NCI-H1930 (cell line): ENCODE measurements around the gene BMPR1B.
"Not testable (repeated sequence)": the region's sequence is repeated elsewhere in the genome, so short reads cannot be mapped to it uniquely, and the experiment has no call there.

Experiments
- DNase-seq, 2 experiments: peaks; one replicate each; lab custom pipeline; 2025; lab: John Stamatoyannopoulos, UW

The BMPR1B gene

DNA sequence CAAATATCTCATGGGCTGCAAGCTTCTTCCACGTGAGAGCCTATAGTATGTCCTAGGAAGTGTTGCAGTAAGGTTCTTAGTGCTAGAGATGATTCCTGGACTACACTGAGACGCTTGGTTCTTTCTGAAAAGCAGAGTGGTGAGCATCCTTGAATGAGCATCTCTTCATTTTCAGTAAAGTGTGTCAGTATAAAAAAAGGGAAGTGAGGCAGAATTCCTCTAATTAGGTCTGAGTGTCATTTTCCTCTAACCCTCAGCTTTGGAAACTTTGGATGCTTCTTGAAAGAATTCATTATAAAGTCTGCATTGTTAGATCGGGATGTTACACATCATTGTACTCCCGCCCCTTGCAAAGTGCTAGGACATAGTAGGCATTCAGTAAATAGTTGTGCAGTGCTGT is 5.2 kb downstream of the BMPR1B start:
- DNase-seq, result no peak

DNA sequence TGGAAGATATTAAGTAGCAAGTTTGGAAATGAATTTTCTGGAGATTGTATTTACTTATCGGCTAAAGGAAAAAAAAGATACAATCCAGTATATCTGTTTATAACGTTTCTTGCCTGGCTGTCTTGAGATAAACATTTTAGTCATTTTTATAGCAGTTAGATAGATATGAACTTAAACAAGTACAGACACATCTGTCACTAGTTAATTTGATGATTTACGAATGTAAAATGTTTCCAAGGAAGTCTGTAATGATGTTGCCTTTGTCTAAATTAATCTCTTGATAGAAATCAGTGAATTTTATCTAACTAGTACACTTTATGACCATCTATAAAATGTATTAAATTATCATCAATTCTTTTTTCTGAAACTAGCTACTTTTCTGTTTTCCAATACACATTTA is 5.7 kb downstream of the BMPR1B start:
- no peak for DNase-seq

DNA sequence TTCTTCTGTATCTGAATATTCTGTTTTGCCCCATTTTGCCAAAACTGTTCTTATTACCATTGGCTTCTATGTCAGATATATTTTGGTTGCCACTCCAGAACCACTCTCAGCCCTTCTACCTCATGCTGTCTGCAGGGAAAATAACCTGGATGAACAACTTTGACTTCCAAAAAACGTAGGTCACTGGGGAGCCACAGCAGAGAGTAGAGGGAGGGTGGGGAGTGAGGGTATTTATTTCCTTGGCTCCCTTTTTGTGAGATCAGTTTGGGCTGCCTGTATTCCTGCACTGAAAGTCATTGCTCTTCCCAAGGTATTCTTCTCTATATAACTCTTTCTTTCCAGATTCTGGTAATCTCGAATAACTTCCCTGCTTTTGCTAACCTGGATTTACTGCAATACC is 6.3 kb downstream of the BMPR1B start:
- DNase-seq, result no peak

- no peak for DNase-seq
Measured at GRCh38 chr4:94765174-94765573, 7.4 kb downstream of the BMPR1B start.

DNA sequence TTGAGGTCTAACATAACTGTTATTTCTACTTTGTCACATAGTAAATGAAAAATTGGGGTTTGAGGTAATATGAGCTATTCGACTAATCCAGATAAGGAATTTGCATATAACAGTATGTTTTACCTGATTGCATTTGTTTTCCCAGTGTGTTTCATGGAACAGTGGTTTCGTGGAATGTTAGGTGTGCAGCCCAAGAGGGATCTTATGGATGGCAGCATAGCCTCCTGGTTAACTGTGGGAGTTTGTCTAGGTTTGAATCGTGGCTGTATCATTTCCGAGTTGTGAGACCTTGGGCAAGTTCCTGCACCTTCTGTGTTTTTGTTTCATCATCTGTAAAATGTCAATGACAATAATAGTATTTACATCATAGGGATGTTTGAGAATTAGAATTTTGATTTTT is 7.9 kb downstream of the BMPR1B start:
- DNase-seq, result no peak

DNA sequence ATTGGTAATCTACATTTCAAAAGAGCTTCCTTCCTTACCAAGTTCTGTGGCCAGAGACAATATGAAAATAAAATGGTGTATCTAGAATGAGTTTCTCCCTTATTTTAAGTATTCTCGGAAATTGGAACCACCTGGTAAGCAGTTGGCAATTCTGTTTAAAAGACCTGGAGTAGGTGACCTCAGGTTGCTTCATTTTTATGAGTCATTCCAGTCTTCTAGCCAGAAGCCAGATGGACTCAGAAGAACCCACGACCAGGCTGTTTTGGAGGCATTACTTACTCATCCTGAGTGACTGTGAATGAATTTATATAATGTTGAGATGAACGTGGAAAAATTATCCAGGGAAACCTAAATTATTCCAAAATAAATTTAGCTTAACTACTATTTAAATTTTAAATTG is 9.1 kb downstream of the BMPR1B start:
- no peak for DNase-seq

DNA sequence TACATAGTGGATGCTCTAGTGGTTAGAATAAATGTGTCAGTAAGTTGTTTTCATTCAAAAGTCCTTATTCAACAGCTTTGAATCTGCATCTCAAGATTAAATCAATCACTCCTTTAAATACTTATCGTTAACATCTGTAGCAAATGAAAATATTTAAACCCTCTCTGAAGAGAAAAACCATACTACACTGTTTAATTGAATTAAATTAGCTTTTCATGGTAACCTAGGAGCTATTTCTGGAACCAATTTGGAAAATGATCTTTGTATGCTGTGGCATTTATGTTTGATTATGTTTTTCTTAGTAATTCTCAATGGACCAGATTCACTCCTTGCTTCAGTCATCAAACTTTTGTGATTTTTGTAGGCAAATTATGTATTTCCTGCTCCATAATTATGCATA is 9.7 kb downstream of the BMPR1B start:
- DNase-seq, result no peak

- no peak for DNase-seq
Measured at GRCh38 chr4:94782707-94783106, 25.0 kb downstream of the BMPR1B start.

- DNase-seq, result no peak
Measured at GRCh38 chr4:94791701-94792100, 33.9 kb downstream of the BMPR1B start.

DNA sequence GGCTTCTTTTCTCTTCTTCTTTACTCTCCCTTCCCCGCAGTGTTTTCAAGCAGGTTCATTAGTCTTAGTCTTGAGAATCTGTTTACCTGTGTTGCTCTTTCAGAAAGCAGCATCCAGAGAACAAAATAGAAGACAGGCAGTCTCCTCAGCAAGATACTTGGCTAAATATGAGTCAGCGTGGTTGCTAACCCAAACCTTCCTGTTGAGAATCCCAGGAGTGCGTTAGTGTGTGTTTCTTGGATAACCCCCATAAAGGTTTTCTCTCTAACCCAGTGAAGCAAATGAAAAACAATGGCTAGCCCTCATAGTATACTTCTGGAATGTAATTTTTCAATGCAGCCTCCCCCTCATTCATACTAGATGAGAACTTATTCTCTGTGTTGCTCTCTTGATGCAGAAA is 41.1 kb downstream of the BMPR1B start:
- DNase-seq, result no peak

GRCh38 chr4:94801016-94801415 is 43.3 kb downstream of the BMPR1B start:
- no peak for DNase-seq

- no peak for DNase-seq
Measured at GRCh38 chr4:94802091-94802490, 44.3 kb downstream of the BMPR1B start.

DNA sequence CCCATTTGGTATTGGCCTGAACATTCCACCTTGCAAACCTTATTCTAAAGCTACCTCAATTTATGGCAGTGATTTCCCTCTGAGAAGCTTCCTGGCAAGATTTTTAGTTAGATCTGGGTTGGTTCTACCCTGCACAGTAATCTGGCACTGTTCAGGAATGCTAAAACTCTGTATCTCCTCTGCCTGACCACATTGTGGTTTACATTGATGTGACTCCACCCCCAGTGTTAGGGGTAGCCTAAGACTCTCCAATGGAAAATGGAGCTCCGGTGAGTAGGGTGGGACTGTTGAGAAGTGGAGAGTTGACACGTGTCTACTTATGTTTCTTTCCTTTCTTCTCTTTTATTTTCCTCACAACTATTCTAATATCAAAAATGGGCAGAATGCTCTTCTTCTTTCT is 45.4 kb downstream of the BMPR1B start:
- DNase-seq, result no peak

DNA sequence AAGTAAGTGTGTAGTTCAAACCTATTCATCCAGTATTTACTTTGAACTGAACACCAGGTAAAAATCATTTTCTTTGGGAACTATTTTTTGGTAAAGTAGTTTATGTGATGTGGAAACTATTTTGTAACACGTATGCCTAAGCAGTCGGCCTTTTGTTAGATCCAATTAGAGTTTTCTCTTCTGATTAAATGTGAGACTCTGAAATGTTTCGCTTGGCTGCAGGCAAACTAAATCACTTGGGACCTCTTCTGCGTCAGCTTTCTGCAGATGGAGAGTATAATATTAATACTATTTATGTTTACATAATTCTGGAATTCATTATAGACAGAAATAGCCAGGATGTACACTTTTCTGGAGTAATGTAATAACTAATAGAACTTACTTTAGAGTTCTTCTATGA is 46.9 kb downstream of the BMPR1B start:
- no peak for DNase-seq

- no peak for DNase-seq
Measured at GRCh38 chr4:94806376-94806775, 48.6 kb downstream of the BMPR1B start.

GRCh38 chr4:94811643-94812042 is 53.9 kb downstream of the BMPR1B start:
- no peak for DNase-seq

- DNase-seq, result no peak
Measured at GRCh38 chr4:94813221-94813620, 55.5 kb downstream of the BMPR1B start.

DNA sequence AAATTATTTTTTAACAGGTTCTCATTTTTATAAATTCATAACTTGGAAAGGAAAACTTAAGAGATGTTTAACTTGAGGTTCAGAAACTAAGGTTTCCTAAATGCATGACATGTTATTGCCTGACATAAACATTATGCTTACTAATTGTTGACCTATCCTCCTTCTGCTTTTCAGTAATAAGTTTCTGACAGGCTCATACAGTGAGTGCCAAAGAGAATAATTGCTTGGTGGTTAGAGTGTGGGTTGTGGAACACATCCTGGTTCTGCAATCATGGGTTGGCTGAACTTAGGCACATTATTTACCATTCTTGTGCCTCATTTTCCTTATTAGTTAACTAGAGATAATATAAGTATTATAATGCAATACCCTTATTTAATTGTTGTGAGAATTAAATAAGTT is 56.5 kb downstream of the BMPR1B start:
- no peak for DNase-seq

DNA sequence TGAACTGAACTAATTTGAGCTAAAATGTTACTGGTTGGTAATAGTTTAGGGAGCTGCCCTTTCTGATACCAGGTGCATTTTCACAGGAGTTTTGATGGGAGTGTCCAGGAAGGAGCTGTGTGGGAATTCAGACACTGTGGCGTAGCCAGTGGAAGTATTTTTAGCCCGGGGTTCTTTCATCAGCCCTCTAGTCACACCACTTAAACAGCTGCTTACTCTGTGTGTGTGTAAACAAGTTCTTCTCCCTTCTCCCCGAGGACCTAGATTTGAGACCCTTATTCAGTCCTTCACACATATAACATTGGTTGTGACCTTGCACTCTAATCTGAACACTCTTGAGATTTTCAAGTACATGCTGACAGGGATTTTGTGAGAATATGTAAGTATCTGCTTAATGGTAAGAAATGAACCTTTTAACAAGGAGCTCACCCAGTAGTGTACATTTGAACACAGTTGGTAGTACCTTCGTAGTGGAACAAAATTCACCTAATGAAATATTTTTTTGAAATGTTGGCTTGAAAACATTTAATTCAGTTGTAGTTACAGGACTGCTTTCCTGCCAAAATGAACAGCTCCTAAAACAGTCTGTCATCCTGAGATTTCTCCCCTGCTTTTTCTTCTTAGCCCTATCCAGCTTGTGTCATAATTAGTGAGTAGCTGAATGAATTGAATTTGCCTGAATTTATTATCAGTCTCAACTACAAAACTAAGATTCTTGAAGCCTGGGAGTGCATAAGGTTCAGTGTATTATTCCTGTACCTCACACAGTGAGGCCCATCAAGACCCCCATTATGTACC is 61.8 kb downstream of the BMPR1B start:
- no peak for DNase-seq

- no peak for DNase-seq
Measured at GRCh38 chr4:94826206-94826605, 68.5 kb downstream of the BMPR1B start.

GRCh38 chr4:94827481-94828110 is 69.8 kb downstream of the BMPR1B start:
- no peak for DNase-seq

DNA sequence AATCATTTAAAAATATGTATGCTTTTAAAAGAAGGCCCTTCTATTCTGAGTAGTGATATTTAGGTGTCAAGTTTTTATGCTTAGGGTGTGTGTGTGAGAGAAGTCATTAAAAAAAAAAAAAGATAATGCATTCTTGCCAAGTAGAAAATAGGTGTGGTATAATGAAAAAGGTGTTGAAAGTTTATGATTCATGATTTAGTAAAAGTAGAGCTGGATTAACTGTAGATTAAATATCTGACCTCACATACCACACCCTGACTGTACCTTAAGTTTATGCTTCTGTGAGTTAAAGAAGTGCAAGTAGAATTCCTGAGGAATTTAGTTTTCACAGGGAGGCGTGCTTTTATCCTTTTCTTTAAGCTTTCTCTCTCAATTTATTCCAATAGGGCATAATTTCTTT is 71.1 kb downstream of the BMPR1B start:
- no peak for DNase-seq

- no peak for DNase-seq
Measured at GRCh38 chr4:94831607-94832006, 73.9 kb downstream of the BMPR1B start.

- DNase-seq, result not testable (repeated sequence)
Measured at GRCh38 chr4:94832329-94832728, 74.6 kb downstream of the BMPR1B start.
